HG03175 (cell line): ENCODE data around the gene ATP6V1D.
"Not testable (repeated sequence)": the region's sequence is repeated elsewhere in the genome, so short reads cannot be mapped to it uniquely, and the experiment has no call there.

ENCODE experiments used
- ATAC-seq: cut with Tn5 transposase; IDR thresholded peaks from one replicate; pipeline ENCODE4 v1.9.1; 2021; ENCODE audit warnings: mild to moderate bottlenecking, moderate library complexity; ENCODE audit not compliant: unreplicated experiment

ATP6V1D gene

DNA sequence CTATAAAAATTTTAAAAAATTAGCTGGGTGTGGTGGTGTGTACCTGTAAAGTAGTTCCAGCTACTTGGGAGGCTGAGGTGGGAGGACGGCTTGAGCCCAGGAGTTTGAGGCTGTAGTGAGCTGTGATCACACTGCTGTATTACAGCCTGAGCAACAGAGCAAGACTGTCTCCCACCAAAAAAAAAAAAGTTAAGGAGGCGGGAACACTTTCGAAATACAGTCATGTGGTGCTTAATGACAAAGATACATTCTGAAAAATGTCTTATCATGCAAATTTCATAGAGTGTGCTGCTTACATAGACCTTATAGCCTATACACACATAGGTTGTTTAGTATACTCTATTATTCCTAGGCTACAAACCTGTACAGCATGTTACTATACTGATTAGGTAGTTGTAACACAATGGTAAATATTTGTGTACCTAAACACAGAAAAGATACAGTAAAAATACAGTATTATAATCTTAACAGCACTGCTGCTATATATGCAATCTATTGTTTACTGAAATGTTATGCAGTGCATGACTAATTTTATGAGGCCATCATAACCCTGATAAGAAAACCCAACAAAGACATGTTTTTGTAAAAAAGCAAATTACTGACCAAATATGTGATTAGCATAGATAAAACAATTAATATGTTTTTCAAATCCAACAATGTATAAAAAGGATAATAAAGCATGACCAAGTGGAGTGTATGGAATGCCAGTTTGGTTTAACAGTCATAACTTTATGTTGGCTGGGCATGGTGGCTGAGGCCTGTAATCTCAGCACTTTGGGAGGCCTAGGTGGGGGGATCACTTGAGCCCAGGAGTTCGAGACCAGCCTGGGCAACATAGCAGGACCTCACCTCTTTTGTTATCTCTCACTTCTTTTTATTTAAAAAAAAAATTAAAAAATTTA lies 11.9 kb upstream of the ATP6V1D start:
- ATAC-seq = no peak

DNA sequence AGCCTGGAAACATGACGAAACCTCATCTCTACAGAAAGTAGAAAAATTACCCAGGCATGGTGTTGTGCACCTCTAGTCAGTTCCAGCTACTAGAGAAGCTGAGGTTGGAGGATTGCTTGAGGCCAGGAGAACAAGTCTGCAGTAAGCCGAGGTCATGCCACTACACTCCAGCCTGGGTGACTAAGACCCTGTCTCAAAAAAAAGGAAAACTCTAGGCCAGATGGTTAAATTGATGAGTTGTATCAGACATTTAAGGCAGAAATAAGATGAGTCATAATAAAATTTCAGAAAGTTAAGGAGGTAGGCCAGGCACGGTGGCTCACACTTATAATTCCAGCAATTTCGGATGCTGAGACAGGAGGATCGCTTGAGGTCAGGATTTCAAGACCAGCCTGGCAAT lies 11.2 kb upstream of the ATP6V1D start:
- no peak for ATAC-seq

GRCh38 chr14:67365476-67365875 lies 5.9 kb upstream of the ATP6V1D start:
- no peak for ATAC-seq

GRCh38 chr14:67360470-67361206 lies 1.0 kb upstream of the ATP6V1D start:
- ATAC-seq = peak; percentile 24

- no peak for ATAC-seq
These were observed 455 bp downstream of the ATP6V1D start for GRCh38 chr14:67358924-67359774.

DNA sequence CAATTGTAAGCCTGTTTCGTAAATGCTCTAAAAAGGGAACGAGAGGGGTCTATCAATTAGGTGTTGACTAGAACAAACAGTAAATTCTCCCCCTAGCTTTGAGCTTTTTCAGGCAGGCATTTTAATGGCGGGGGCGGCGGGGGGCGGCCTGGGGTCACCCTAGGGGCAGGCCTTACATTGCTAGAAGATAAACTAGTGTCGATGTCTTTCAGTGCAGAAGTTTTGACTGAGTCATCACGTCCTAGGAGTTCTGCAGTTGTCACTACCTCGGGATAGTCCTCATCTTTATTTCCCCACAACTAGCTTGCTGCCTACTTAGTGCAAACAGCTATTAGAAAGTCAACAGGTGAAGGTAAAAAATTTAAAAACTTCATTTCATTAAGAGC lies 1.6 kb downstream of the ATP6V1D start:
- no peak for ATAC-seq

GRCh38 chr14:67357186-67357968 lies 2.2 kb downstream of the ATP6V1D start:
- no peak for ATAC-seq

DNA sequence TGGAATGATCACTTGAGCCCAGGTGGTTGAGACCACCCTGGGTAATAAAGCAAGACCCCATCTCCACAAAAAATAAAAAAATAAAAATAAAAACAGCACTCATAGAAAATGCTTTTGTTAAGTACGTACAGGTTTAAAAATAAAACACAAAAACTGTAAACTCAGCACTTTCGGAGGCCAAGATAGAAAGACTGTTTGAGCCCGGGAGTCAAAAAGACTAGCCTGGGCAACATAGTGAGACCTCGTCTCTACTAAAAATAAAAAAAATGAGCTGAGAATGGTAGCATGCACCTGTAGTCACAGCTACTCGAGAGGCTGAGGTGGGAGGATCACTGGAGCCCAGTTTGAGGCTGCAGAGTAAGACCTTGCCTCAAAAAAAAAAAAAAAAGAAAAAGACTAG lies 7.5 kb downstream of the ATP6V1D start:
- no peak for ATAC-seq

- ATAC-seq = no peak
These were observed 14.0 kb downstream of the ATP6V1D start for GRCh38 chr14:67345583-67345982.

GRCh38 chr14:67343601-67344230 lies 15.9 kb downstream of the ATP6V1D start:
- ATAC-seq = no peak

GRCh38 chr14:67341231-67341630 lies 18.4 kb downstream of the ATP6V1D start:
- not testable (repeated sequence) for ATAC-seq

DNA sequence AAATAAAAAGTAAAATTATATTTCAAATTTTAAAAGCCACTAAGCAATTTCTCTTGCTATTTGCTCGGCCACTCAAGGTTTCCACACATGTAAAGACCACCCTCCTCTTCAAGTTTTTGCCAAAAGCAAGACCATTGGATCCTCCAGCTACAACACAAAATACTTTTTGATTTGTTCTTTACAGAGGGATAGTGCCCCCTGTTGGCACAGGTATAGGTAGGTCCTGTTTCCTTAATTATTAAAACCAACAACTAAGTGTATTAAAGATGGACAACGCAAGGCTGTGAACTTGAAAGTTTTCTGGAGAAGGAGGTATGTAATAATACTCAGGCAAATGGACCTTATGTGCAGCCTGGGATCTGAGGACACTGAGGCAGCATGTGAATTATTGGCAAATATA lies 23.8 kb downstream of the ATP6V1D start:
- ATAC-seq = no peak

DNA sequence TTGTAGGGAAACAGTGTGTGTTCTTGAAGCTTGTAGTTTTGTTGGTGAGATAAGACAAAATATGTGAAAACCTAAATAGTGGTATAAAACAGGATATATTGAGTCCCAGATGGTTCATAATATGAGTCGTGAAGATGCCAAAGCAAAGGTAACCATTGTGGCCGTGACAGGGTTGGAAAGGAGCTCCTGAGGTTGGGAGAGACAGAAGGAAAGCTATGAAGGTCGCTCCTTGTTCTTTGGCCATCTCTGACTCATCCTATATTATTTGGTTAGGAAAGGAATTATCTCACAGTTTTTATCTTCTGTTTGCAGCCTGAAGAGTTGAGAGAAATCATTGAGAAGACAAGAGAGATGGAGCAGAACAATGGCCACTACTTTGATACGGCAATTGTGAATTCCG lies 27.1 kb downstream of the ATP6V1D start:
- ATAC-seq = no peak

GRCh38 chr14:67331368-67332125 lies 28.1 kb downstream of the ATP6V1D start:
- ATAC-seq = no peak

GRCh38 chr14:67329666-67330065 lies 29.9 kb downstream of the ATP6V1D start:
- not testable (repeated sequence) for ATAC-seq

- ATAC-seq = no peak
These were observed 40.5 kb downstream of the ATP6V1D start for GRCh38 chr14:67319142-67319541.

DNA sequence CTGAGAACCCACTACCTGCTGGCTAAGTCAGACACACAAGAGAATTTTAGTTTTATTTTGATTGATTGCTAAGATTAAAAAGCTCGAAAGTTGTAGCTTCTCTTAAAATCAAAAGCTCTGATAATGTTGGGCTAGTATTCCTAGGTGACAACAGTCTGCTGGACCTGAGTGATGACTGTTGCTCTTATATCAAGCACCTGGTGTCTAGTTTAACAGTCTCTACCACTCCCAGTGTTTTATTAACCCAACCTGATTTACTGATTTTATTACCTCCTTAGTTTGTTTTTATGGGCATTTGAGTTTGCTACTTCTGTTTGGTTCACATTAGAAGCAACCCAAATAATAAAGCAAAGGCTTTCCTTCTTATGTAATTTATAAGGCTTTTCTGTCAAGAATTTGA lies 41.8 kb downstream of the ATP6V1D start:
- ATAC-seq = no peak

GRCh38 chr14:67313153-67313552 lies 46.5 kb downstream of the ATP6V1D start:
- no peak for ATAC-seq

- ATAC-seq = no peak
These were observed 47.7 kb downstream of the ATP6V1D start for GRCh38 chr14:67311868-67312267.
